GM23338 (cell line): ENCODE data around the gene NECTIN1. TPM values are rescaled to one million over a fixed set of nuclear protein-coding genes. Genes with fewer than 3 reads are reported as not detected.

Experiments
- ATAC-seq: fragments of 200-7000 bp; cut with Tn5 transposase; 3 replicates; pipeline ENCODE4 v1.9.1; 2020
- DNase-seq: peaks from one replicate; pipeline ENCODE4 v3.0.0-alpha.2; 2015; ENCODE audit warnings: low spot score
- H2AFZ ChIP-seq: fragments of 200-600 bp; sonication (generic); 2 replicates; pipeline ENCODE4 v1.8.0; 2016; ENCODE audit warnings: antibody characterized with exemption, mild to moderate bottlenecking, moderate library complexity
- H3F3A ChIP-seq: fragments of 200-600 bp; sonication (generic); replicated peaks from 2 replicates; pipeline ENCODE4 v1.8.0; 2017; ENCODE audit warnings: antibody characterized with exemption, mixed run types, low read depth
- H3K27ac ChIP-seq: fragments of 200-600 bp; sonication (generic); 2 replicates; pipeline ENCODE4 v1.6.1; 2016; ENCODE audit warnings: low read depth
- H3K27me3 ChIP-seq: fragments of 200-600 bp; sonication (generic); 2 replicates; pipeline ENCODE4 v1.8.0; 2016; ENCODE audit warnings: mild to moderate bottlenecking, mixed run types, moderate library complexity; ENCODE audit not compliant: insufficient read depth
- H3K36me3 ChIP-seq: fragments of 200-600 bp; sonication (generic); 2 replicates; pipeline ENCODE4 v1.8.0; 2016; ENCODE audit warnings: mild to moderate bottlenecking; ENCODE audit not compliant: insufficient read depth
- H3K4me1 ChIP-seq: fragments of 200-600 bp; sonication (generic); 2 replicates; pipeline ENCODE4 v1.8.0; 2016; ENCODE audit warnings: mild to moderate bottlenecking, moderate library complexity; ENCODE audit not compliant: insufficient read depth
- H3K4me2 ChIP-seq: fragments of 200-600 bp; sonication (generic); 2 replicates; pipeline ENCODE4 v1.7.1; 2017; ENCODE audit warnings: mixed run types
- H3K4me3 ChIP-seq: fragments of 200-600 bp; sonication (generic); 2 replicates; pipeline ENCODE4 v1.6.1; 2016; ENCODE audit warnings: mixed run types
- H3K79me2 ChIP-seq: fragments of 200-600 bp; sonication (generic); replicated peaks from 2 replicates; pipeline ENCODE4 v1.8.0; 2017; ENCODE audit warnings: mild to moderate bottlenecking; ENCODE audit not compliant: insufficient read depth
- H3K9me2 ChIP-seq: fragments of 200-600 bp; sonication (generic); 2 replicates; pipeline ENCODE4 v1.8.0; 2017; ENCODE audit not compliant: insufficient read depth
- H4K20me1 ChIP-seq: fragments of 200-600 bp; sonication (generic); replicated peaks from 2 replicates; pipeline ENCODE4 v1.8.0; 2017; ENCODE audit warnings: mild to moderate bottlenecking; ENCODE audit not compliant: insufficient read depth
- H3K27ac Mint-ChIP-seq: 2 replicates; pipeline ENCODE4 v1.8.0; 2020; ENCODE audit warnings: inconsistent platforms, mild to moderate bottlenecking, moderate library complexity, mixed read lengths
- H3K27me3 Mint-ChIP-seq: 3 replicates; pipeline ENCODE4 v1.8.0; 2022; ENCODE audit warnings: low read depth, mild to moderate bottlenecking, moderate library complexity, mixed read lengths, inconsistent platforms; ENCODE audit not compliant: insufficient read depth, poor library complexity
- H3K36me3 Mint-ChIP-seq: 3 replicates; pipeline ENCODE4 v1.8.0; 2021; ENCODE audit warnings: low read depth, mild to moderate bottlenecking, inconsistent platforms, moderate library complexity, mixed read lengths
- H3K4me1 Mint-ChIP-seq: 3 replicates; pipeline ENCODE4 v1.8.0; 2020; ENCODE audit warnings: mild to moderate bottlenecking, inconsistent platforms, mixed read lengths
- H3K4me3 Mint-ChIP-seq: 3 replicates; pipeline ENCODE4 v1.8.0; 2021; ENCODE audit warnings: moderate library complexity, mild to moderate bottlenecking, inconsistent platforms, mixed read lengths
- H3K9me3 Mint-ChIP-seq: 3 replicates; pipeline ENCODE4 v1.8.0; 2020; ENCODE audit warnings: moderate library complexity, mild to moderate bottlenecking, inconsistent platforms, mixed read lengths
- CREB1 ChIP-seq: fragments of 250-450 bp; sonication (Bioruptor Pico); IDR thresholded peaks from 2 replicates; pipeline ENCODE4 v1.5.0; 2020; ENCODE audit warnings: low read depth, mild to moderate bottlenecking, moderate library complexity
- EZH2 ChIP-seq: fragments of 200-600 bp; sonication (generic); IDR thresholded peaks from one replicate; pipeline ENCODE4 v1.8.0; 2017; ENCODE audit warnings: antibody characterized with exemption, mild to moderate bottlenecking, low read depth; ENCODE audit not compliant: unreplicated experiment
- EZH2phosphoT487 ChIP-seq: fragments of 200-600 bp; sonication (generic); IDR thresholded peaks from one replicate; pipeline ENCODE4 v1.8.1; 2018; ENCODE audit warnings: antibody characterized with exemption; ENCODE audit not compliant: unreplicated experiment
- JUNB ChIP-seq: IDR thresholded peaks from one replicate; pipeline ENCODE4 v1.6.1; 2016; ENCODE audit warnings: antibody characterized with exemption; ENCODE audit not compliant: unreplicated experiment
- NANOG ChIP-seq: IDR thresholded peaks from 2 replicates; pipeline ENCODE4 v1.6.1; 2016; ENCODE audit warnings: antibody characterized with exemption, borderline replicate concordance
- POLR2AphosphoS5 ChIP-seq: IDR thresholded peaks from 2 replicates; pipeline ENCODE4 v1.6.1; 2016; ENCODE audit warnings: antibody characterized with exemption, low read depth
- STAT1 ChIP-seq: IDR thresholded peaks from one replicate; pipeline ENCODE4 v1.6.1; 2016; ENCODE audit warnings: antibody characterized with exemption; ENCODE audit not compliant: unreplicated experiment
- ZNF331 ChIP-seq: fragments of 250-450 bp; sonication (Bioruptor Pico); IDR thresholded peaks from 2 replicates; pipeline ENCODE4 v1.5.0; 2020; ENCODE audit warnings: low read depth, mild to moderate bottlenecking, moderate library complexity
- polyA plus RNA-seq: library from polyadenylated mRNA; unstranded; fragments of >200 nt; fragmentation: Nextera tagmentation; extraction: Ambion mirVana; gene quantifications from 2 replicates; pipeline ENCODE4 v1.2.1, GENCODE V29; 2016
- total RNA-seq: library from RNA; depleted of rRNA; stranded (reverse); fragments of >200 nt; shearing (Covaris generic); gene quantifications from 2 replicates; pipeline ENCODE4 v1.2.3, GENCODE V29; 2014
- TF ChIP-seq, protein P1 (sequence below), 2 experiments: fragments of 200-600 bp in 1 of 2; sonication (generic) in 1 of 2; conservative IDR thresholded peaks; 2 replicates each; pipeline versions ENCODE4 v1.5.1 to v1.6.1; 2016 to 2017; ENCODE audit warnings: antibody characterized with exemption in 2 of 2, low read depth in 2 of 2, mild to moderate bottlenecking in 2 of 2, moderate library complexity in 1 of 2
- TF ChIP-seq, protein P2 (sequence below): IDR thresholded peaks from 2 replicates; pipeline ENCODE4 v1.6.1; 2016; ENCODE audit warnings: antibody characterized with exemption
- TF ChIP-seq, protein P3 (sequence below): IDR thresholded peaks from one replicate; pipeline ENCODE4 v1.6.1; 2018; ENCODE audit warnings: antibody characterized with exemption; ENCODE audit not compliant: unreplicated experiment

NECTIN1 gene
- total and polyA plus RNA-seq, 2 experiments from 2014 or later, result 18.7 to 56.3 TPM

DNA sequence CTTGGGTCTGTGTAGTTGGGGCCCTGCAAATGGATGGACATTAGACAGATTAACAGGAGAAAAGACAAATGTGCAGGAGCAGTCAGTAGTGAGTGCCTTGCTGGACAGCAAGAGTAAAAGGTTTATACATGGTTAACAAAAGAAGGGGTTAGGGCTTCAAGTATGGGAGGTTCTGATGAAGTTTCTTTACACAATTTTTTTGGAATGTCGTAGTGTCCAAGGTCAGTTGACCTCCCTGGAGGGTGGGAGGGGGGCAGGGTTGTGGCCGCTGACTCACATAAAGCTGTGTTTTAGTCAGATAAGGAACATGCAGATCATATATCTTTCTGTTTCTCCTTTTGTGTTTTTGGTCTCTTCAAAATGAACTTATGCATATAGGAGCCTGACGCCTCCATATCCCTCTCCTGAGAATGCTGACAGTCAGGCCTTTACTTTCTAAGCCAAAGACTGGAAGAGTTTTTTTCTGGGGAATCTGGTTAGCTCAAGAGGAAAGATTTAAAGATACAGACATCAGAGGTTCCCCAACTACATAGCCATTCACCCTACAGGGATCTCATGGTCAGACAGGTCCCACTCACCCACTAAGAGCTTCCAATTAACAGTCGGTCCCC, 134.3 kb downstream of the NECTIN1 start:
- TF ChIP-seq POLR2AphosphoS5 (no peak), CREB1 (CRISPR knock-in tag) (no peak)
- H2AFZ ChIP-seq, result no peak overlapping the region
- H3K27ac ChIP-seq, result no peak overlapping the region
- no peak overlapping the region for H3K4me2 ChIP-seq
- H3K4me1 ChIP-seq, result 0 out of 2 replicates have a peak, but pooled peaks cover 7% of the 10 kb centered on the region
- no peaks in the 10 kb centered on the region for H3K9me2 ChIP-seq
- DNase-seq (no peak), ATAC-seq (no peak)
- H3K79me2 ChIP-seq, result no peaks in the 10 kb centered on the region
- H3K9me3 Mint-ChIP-seq, result peaks cover 12% of the 10 kb centered on the region; the same call in 2 of the 3 replicates
- H3K36me3 ChIP-seq, result no peaks in the 10 kb centered on the region
- H3K27me3 Mint-ChIP-seq, result peaks cover 4% of the 10 kb centered on the region
- peaks cover 22% of the 10 kb centered on the region for H3K4me1 Mint-ChIP-seq
- no peaks in the 10 kb centered on the region for H3K36me3 Mint-ChIP-seq
- no peak overlapping the region for H3K4me3 ChIP-seq
- no peaks in the 10 kb centered on the region for H4K20me1 ChIP-seq
- no peaks in the 10 kb centered on the region for H3F3A ChIP-seq
- no peak overlapping the region for H3K27ac Mint-ChIP-seq
- H3K27me3 ChIP-seq, result no peaks in the 10 kb centered on the region
- H3K4me3 Mint-ChIP-seq, result no peak overlapping the region

DNA sequence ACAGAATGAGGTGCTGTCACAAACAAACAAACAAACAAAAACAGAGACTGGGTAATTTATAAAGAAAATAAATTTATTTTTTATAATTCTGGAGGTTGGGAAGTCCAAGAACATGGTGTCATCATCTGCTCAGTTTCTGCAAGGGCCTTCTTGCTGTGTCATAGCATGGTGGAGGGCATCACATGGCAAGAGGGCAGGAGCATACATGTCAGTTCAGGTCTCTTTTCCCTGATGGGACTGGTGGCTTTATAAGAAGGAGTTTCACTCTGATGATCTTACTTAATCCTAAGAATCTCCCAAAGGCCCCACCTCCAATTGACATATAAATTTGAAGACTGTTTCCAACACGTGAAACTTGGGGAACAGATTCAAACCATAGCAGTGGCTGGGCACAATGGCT, 135.7 kb downstream of the NECTIN1 start:
- Mint-ChIP-seq H3K4me3 (no peak overlapping the region), H3K27me3 (peaks cover 4% of the 10 kb centered on the region), H3K27ac (no peak overlapping the region), H3K9me3 (peaks cover 12% of the 10 kb centered on the region; the same call in 2 of the 3 replicates), H3K36me3 (no peaks in the 10 kb centered on the region), H3K4me1 (peaks cover 24% of the 10 kb centered on the region)
- DNase-seq (no peak), ATAC-seq (no peak)
- Histone ChIP-seq H2AFZ (no peak overlapping the region), H3F3A (no peaks in the 10 kb centered on the region), H4K20me1 (no peaks in the 10 kb centered on the region), H3K27ac (no peak overlapping the region), H3K27me3 (no peaks in the 10 kb centered on the region), H3K36me3 (no peaks in the 10 kb centered on the region), H3K9me2 (no peaks in the 10 kb centered on the region), H3K4me2 (no peak overlapping the region), H3K79me2 (no peaks in the 10 kb centered on the region), H3K4me1 (0 out of 2 replicates have a peak, but pooled peaks cover 7% of the 10 kb centered on the region), H3K4me3 (no peak overlapping the region)
- TF ChIP-seq, protein P1, sequence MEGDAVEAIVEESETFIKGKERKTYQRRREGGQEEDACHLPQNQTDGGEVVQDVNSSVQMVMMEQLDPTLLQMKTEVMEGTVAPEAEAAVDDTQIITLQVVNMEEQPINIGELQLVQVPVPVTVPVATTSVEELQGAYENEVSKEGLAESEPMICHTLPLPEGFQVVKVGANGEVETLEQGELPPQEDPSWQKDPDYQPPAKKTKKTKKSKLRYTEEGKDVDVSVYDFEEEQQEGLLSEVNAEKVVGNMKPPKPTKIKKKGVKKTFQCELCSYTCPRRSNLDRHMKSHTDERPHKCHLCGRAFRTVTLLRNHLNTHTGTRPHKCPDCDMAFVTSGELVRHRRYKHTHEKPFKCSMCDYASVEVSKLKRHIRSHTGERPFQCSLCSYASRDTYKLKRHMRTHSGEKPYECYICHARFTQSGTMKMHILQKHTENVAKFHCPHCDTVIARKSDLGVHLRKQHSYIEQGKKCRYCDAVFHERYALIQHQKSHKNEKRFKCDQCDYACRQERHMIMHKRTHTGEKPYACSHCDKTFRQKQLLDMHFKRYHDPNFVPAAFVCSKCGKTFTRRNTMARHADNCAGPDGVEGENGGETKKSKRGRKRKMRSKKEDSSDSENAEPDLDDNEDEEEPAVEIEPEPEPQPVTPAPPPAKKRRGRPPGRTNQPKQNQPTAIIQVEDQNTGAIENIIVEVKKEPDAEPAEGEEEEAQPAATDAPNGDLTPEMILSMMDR (conservative IDR thresholded peaks at IDR 0.05; ENCODE audit: low read depth in 2 of 2), result no peak
- TF ChIP-seq STAT1 (no peak), JUNB (no peak), EZH2phosphoT487 (no peak), ZNF331 (no peak), EZH2 (no peak), NANOG (no peak), POLR2AphosphoS5 (no peak), CREB1 (CRISPR knock-in tag) (no peak)
- TF ChIP-seq, protein P2, sequence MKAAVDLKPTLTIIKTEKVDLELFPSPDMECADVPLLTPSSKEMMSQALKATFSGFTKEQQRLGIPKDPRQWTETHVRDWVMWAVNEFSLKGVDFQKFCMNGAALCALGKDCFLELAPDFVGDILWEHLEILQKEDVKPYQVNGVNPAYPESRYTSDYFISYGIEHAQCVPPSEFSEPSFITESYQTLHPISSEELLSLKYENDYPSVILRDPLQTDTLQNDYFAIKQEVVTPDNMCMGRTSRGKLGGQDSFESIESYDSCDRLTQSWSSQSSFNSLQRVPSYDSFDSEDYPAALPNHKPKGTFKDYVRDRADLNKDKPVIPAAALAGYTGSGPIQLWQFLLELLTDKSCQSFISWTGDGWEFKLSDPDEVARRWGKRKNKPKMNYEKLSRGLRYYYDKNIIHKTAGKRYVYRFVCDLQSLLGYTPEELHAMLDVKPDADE, result no peak
- TF ChIP-seq, protein P3, sequence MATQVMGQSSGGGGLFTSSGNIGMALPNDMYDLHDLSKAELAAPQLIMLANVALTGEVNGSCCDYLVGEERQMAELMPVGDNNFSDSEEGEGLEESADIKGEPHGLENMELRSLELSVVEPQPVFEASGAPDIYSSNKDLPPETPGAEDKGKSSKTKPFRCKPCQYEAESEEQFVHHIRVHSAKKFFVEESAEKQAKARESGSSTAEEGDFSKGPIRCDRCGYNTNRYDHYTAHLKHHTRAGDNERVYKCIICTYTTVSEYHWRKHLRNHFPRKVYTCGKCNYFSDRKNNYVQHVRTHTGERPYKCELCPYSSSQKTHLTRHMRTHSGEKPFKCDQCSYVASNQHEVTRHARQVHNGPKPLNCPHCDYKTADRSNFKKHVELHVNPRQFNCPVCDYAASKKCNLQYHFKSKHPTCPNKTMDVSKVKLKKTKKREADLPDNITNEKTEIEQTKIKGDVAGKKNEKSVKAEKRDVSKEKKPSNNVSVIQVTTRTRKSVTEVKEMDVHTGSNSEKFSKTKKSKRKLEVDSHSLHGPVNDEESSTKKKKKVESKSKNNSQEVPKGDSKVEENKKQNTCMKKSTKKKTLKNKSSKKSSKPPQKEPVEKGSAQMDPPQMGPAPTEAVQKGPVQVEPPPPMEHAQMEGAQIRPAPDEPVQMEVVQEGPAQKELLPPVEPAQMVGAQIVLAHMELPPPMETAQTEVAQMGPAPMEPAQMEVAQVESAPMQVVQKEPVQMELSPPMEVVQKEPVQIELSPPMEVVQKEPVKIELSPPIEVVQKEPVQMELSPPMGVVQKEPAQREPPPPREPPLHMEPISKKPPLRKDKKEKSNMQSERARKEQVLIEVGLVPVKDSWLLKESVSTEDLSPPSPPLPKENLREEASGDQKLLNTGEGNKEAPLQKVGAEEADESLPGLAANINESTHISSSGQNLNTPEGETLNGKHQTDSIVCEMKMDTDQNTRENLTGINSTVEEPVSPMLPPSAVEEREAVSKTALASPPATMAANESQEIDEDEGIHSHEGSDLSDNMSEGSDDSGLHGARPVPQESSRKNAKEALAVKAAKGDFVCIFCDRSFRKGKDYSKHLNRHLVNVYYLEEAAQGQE, result no peak
